Glutamatergic neuron (in vitro differentiated cells): Measurements from ENCODE around the gene GSPT1. TPM values are rescaled to one million over a fixed set of nuclear protein-coding genes. Genes with fewer than 3 reads are reported as not detected.
"Not testable (repeated sequence)": the region's sequence is repeated elsewhere in the genome, so short reads cannot be mapped to it uniquely, and the experiment has no call there.

ENCODE experiments used
- DNase-seq: peaks from one replicate; pipeline ENCODE4 v3.0.0; 2022
- H3K27ac Mint-ChIP-seq: one replicate; pipeline ENCODE4 v1.8.0; 2020; ENCODE audit warnings: mild to moderate bottlenecking, mixed read lengths, inconsistent platforms; ENCODE audit not compliant: unreplicated experiment
- H3K27me3 Mint-ChIP-seq: one replicate; pipeline ENCODE4 v1.8.0; 2020; ENCODE audit warnings: mild to moderate bottlenecking, moderate library complexity, mixed read lengths, inconsistent platforms; ENCODE audit not compliant: unreplicated experiment
- H3K36me3 Mint-ChIP-seq: one replicate; pipeline ENCODE4 v1.8.0; 2020; ENCODE audit warnings: mild to moderate bottlenecking, mixed read lengths, inconsistent platforms; ENCODE audit not compliant: unreplicated experiment
- H3K4me1 Mint-ChIP-seq: one replicate; pipeline ENCODE4 v1.8.0; 2020; ENCODE audit warnings: mild to moderate bottlenecking, low read depth, mixed read lengths, inconsistent platforms; ENCODE audit not compliant: unreplicated experiment
- H3K4me3 Mint-ChIP-seq: one replicate; pipeline ENCODE4 v1.8.0; 2020; ENCODE audit warnings: mild to moderate bottlenecking, mixed read lengths, inconsistent platforms; ENCODE audit not compliant: unreplicated experiment
- H3K9me3 Mint-ChIP-seq: one replicate; pipeline ENCODE4 v1.8.0; 2020; ENCODE audit warnings: mild to moderate bottlenecking, moderate library complexity, mixed read lengths, inconsistent platforms; ENCODE audit not compliant: unreplicated experiment
- total RNA-seq: library from RNA; stranded (reverse); fragmentation: NEBNext Ultra II Directional; extraction: Animal tissue kit (Norgen Biotek cat#: 25700); gene quantifications from one replicate; pipeline ENCODE4 v1.2.1, GENCODE V29; 2021; ENCODE audit not compliant: unreplicated experiment
- TF ChIP-seq, protein P1 (sequence below): fragments of 200-600 bp; sonication (generic); IDR thresholded peaks from one replicate; pipeline ENCODE4 v1.5.0; 2021; ENCODE audit not compliant: partially characterized antibody, unreplicated experiment

Gene GSPT1
- total RNA-seq, 1 donor from 2014 or later = 117 TPM

DNA sequence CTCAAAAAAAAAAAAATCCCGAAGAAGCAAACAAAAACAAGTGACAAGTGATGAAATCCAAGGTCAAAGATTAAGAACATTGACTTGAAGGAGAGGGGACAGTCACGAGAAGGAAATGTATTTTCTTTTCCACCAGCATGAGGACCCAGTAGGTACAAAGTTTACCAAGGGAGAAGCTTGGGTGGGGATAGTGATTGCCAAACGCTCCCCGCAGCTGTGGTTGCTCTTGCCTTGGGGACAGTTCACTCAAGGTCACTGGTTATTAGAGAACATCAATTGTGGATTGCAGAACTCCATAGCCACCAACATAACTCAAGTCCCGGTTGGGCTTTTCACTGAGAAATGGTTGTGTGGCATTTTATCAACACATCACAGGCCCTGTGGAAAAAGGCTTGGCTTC, 91.4 kb downstream of the GSPT1 start:
- no peaks in the 10 kb centered on the region for H3K4me1 Mint-ChIP-seq
- H3K4me3 Mint-ChIP-seq = no peak overlapping the region
- TF ChIP-seq, protein P1, sequence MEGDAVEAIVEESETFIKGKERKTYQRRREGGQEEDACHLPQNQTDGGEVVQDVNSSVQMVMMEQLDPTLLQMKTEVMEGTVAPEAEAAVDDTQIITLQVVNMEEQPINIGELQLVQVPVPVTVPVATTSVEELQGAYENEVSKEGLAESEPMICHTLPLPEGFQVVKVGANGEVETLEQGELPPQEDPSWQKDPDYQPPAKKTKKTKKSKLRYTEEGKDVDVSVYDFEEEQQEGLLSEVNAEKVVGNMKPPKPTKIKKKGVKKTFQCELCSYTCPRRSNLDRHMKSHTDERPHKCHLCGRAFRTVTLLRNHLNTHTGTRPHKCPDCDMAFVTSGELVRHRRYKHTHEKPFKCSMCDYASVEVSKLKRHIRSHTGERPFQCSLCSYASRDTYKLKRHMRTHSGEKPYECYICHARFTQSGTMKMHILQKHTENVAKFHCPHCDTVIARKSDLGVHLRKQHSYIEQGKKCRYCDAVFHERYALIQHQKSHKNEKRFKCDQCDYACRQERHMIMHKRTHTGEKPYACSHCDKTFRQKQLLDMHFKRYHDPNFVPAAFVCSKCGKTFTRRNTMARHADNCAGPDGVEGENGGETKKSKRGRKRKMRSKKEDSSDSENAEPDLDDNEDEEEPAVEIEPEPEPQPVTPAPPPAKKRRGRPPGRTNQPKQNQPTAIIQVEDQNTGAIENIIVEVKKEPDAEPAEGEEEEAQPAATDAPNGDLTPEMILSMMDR = no peak
- no peak for DNase-seq
- H3K36me3 Mint-ChIP-seq = no peaks in the 10 kb centered on the region
- H3K9me3 Mint-ChIP-seq = no peaks in the 10 kb centered on the region
- H3K27me3 Mint-ChIP-seq = no peaks in the 10 kb centered on the region
- H3K27ac Mint-ChIP-seq = no peak overlapping the region

DNA sequence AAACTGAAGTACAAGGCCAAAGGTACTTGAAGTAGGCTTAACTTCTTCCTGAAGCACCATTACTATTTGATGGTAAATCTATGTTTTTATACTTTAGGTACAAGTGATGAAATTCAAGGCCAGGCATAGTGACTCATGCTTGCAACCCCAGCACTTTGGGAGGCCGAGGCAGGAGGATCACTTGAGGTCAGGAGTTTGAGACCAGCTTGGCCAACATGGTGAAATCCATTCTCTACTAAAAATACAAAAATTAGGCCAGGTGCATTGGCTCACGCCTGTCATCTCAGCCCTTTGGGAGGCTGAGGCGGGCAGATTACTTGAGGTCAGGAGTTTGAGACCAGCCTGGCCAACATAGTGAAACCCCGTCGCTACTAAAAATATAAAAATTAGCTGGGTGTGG, 92.1 kb downstream of the GSPT1 start:
- not testable (repeated sequence) for H3K27ac Mint-ChIP-seq, H3K9me3 Mint-ChIP-seq, H3K27me3 Mint-ChIP-seq, H3K4me3 Mint-ChIP-seq, H3K36me3 Mint-ChIP-seq, H3K4me1 Mint-ChIP-seq, DNase-seq

DNA sequence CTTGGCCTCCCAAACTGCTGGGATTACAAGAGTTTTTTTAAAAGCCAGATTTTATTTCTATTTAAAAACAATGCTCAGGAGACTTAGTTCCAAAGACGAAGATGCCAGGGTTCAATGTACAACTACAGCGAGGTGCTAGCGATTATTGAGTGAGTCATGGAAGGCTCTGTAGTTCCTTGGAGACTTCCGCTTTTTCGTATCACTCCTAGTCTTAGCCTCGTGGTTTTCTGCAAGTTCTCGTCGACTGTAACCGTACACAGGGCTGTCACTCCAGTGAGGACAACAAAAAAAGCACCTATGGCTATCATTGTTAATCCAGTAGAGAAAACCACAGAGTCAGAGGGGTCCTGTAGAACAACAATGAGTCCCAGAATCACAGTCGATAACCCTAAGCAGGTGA, 96.0 kb downstream of the GSPT1 start:
- TF ChIP-seq, protein P1 = no peak
- Mint-ChIP-seq H3K36me3 (no peaks in the 10 kb centered on the region), H3K4me1 (no peaks in the 10 kb centered on the region), H3K4me3 (no peak overlapping the region), H3K27ac (no peak overlapping the region), H3K9me3 (no peaks in the 10 kb centered on the region), H3K27me3 (no peaks in the 10 kb centered on the region)
- no peak for DNase-seq

DNA sequence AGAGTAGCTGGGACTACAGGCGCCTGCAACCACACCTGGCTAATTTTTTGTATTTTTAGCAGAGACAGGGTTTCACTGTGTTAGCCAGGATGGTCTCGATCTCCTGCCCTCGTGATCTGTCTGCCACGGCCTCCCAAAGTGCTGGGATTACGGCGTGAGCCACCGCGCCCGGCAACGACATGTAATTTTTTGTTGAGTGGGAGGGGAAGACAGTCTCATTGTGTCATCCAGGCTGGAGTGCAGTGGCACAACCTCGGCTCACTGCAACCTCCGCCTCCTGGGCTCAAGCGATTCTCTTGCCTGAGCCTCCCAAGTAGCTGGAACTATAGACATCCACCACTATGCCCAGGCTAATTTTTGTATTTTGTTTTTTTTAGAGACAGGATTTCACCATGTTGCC, 96.8 kb downstream of the GSPT1 start:
- H3K4me3 Mint-ChIP-seq, H3K4me1 Mint-ChIP-seq, H3K27ac Mint-ChIP-seq, DNase-seq, H3K36me3 Mint-ChIP-seq, H3K9me3 Mint-ChIP-seq, H3K27me3 Mint-ChIP-seq: not testable (repeated sequence)

Other genes with a start within 250 kb of the GSPT1 start
- gene SNN, start 247.5 kb downstream of the GSPT1 start, total RNA-seq = 491 TPM
- gene TXNDC11, start 173.1 kb downstream of the GSPT1 start, total RNA-seq = 18.4 TPM
- gene ZC3H7A, start 118.7 kb downstream of the GSPT1 start, total RNA-seq = 87.7 TPM
- gene RSL1D1, start 64.4 kb downstream of the GSPT1 start, total RNA-seq = 71.2 TPM
- gene NPIPB2, start 26.1 kb upstream of the GSPT1 start, total RNA-seq = 14.4 TPM
- gene TNFRSF17, start 49.3 kb upstream of the GSPT1 start, total RNA-seq = not detected
- gene SNX29, start 60.8 kb upstream of the GSPT1 start, total RNA-seq = 59.3 TPM